Measurements from ENCODE around the gene ASF1B. TPM values are rescaled to one million over a fixed set of nuclear protein-coding genes. Genes with fewer than 3 reads are reported as not detected.
"Not testable (repeated sequence)": the region's sequence is repeated elsewhere in the genome, so short reads cannot be mapped to it uniquely, and the experiment has no call there.

ASF1B gene
- total RNA-seq, 1 donor from 2014 or later, result 27.4 TPM

- Mint-ChIP-seq H3K9me3 (no peaks in the 10 kb centered on the region), H3K4me1 (ENCODE audit: unreplicated experiment) (peaks cover 22% of the 10 kb centered on the region), H3K4me3 (no peak overlapping the region), H3K36me3 (peaks cover 7% of the 10 kb centered on the region), H3K27me3 (no peaks in the 10 kb centered on the region), H3K27ac (no peak overlapping the region)
- DNase-seq (ENCODE audit: extremely low spot score, unreplicated experiment), result no peak
- TF ChIP-seq, protein P1, sequence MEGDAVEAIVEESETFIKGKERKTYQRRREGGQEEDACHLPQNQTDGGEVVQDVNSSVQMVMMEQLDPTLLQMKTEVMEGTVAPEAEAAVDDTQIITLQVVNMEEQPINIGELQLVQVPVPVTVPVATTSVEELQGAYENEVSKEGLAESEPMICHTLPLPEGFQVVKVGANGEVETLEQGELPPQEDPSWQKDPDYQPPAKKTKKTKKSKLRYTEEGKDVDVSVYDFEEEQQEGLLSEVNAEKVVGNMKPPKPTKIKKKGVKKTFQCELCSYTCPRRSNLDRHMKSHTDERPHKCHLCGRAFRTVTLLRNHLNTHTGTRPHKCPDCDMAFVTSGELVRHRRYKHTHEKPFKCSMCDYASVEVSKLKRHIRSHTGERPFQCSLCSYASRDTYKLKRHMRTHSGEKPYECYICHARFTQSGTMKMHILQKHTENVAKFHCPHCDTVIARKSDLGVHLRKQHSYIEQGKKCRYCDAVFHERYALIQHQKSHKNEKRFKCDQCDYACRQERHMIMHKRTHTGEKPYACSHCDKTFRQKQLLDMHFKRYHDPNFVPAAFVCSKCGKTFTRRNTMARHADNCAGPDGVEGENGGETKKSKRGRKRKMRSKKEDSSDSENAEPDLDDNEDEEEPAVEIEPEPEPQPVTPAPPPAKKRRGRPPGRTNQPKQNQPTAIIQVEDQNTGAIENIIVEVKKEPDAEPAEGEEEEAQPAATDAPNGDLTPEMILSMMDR (conservative IDR thresholded peaks at IDR 0.05), result no peak
Measured at GRCh38 chr19:14150041-14150769, 13.8 kb upstream of the ASF1B start.

DNA sequence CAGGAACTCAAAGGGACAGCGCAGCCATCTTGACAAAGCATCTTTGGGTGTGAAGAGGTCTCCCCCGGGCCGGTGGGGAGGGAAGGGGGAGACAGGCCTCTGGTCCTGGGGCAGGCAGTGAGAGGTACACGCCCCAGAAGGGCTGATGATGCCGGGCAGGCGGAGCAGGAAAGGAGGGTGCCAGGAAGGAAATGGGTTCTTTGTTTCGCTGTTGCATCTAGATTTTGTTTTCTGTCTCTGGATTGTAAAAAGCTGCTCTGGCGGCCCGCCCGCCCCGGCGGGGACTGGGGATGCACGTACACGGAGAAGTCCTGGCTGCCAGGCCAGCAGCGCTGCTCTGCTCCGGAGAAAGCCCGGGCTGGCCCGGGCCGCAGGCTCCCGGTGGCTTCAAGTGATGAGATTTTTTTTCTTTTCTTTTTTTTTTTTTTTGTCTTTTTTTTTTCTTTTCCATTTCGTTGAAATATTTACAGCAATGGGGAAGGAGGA is 13.2 kb upstream of the ASF1B start:
- no peaks in the 10 kb centered on the region for H3K9me3 Mint-ChIP-seq
- no peak overlapping the region for H3K4me3 Mint-ChIP-seq
- peak overlapping the region; percentile 39 for H3K27ac Mint-ChIP-seq
- no peaks in the 10 kb centered on the region for H3K27me3 Mint-ChIP-seq
- TF ChIP-seq, protein P1 (conservative IDR thresholded peaks at IDR 0.05), result no peak
- DNase-seq (ENCODE audit: extremely low spot score, unreplicated experiment), result no peak
- peaks cover 4% of the 10 kb centered on the region for H3K36me3 Mint-ChIP-seq
- peaks cover 24% of the 10 kb centered on the region for H3K4me1 Mint-ChIP-seq (ENCODE audit: unreplicated experiment)

GRCh38 chr19:14148751-14149410 is 12.5 kb upstream of the ASF1B start:
- Mint-ChIP-seq H3K4me1 (ENCODE audit: unreplicated experiment) (peaks cover 24% of the 10 kb centered on the region), H3K27me3 (no peaks in the 10 kb centered on the region), H3K27ac (peak overlapping the region; percentile 39), H3K9me3 (no peaks in the 10 kb centered on the region), H3K4me3 (no peak overlapping the region), H3K36me3 (peaks cover 4% of the 10 kb centered on the region)
- TF ChIP-seq, protein P1 (conservative IDR thresholded peaks at IDR 0.05), result no peak
- no peak for DNase-seq (ENCODE audit: extremely low spot score, unreplicated experiment)

- Mint-ChIP-seq H3K27me3 (no peaks in the 10 kb centered on the region), H3K4me3 (peak overlapping the region; percentile 20), H3K27ac (no peak overlapping the region), H3K9me3 (no peaks in the 10 kb centered on the region), H3K36me3 (peaks cover 2% of the 10 kb centered on the region), H3K4me1 (ENCODE audit: unreplicated experiment) (peaks cover 24% of the 10 kb centered on the region)
- DNase-seq (ENCODE audit: extremely low spot score, unreplicated experiment), result no peak
- TF ChIP-seq, protein P1 (conservative IDR thresholded peaks at IDR 0.05), result peak; percentile 84
Measured at GRCh38 chr19:14147797-14148605, 11.6 kb upstream of the ASF1B start.

- no peaks in the 10 kb centered on the region for H3K27me3 Mint-ChIP-seq
- peak overlapping the region; percentile 79 for H3K27ac Mint-ChIP-seq
- TF ChIP-seq, protein P1 (conservative IDR thresholded peaks at IDR 0.05), result no peak
- no peaks in the 10 kb centered on the region for H3K36me3 Mint-ChIP-seq
- no peak for DNase-seq (ENCODE audit: extremely low spot score, unreplicated experiment)
- H3K4me1 Mint-ChIP-seq (ENCODE audit: unreplicated experiment), result peaks cover 29% of the 10 kb centered on the region
- H3K4me3 Mint-ChIP-seq, result no peak overlapping the region
- no peaks in the 10 kb centered on the region for H3K9me3 Mint-ChIP-seq
Measured at GRCh38 chr19:14146789-14147216, 10.4 kb upstream of the ASF1B start.

DNA sequence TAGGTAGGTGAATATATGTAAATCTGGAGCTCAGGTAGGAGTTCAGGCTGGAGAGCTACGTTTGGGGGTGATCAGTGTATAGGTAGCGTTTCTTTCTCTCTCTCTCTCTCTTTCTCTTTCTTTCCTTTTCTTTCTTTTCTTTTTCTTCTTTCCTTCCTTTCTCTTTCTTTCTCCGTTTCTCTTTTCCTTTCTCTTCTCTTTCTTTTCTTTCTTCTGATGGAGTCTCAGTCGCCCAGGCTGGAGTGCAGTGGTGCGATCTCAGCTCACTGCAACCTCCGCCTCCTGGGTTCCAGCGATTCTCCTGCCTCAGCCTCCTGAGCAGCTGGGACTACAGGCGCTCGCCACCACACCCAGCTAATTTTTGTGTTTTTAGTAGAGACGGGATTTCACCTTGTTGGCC is 9.8 kb upstream of the ASF1B start:
- not testable (repeated sequence) for DNase-seq (ENCODE audit: extremely low spot score, unreplicated experiment); H3K9me3 Mint-ChIP-seq; H3K4me3 Mint-ChIP-seq; H3K27me3 Mint-ChIP-seq; H3K36me3 Mint-ChIP-seq
- Mint-ChIP-seq H3K27ac (peak overlapping the region; percentile 55), H3K4me1 (ENCODE audit: unreplicated experiment) (peaks cover 29% of the 10 kb centered on the region)
